Measurements from ENCODE around the gene FOXO6. TPM values are rescaled to one million over a fixed set of nuclear protein-coding genes. Genes with fewer than 3 reads are reported as not detected.
A peak's percentile ranks its signal among the peaks of the same experiment; 100 is the strongest.

FOXO6 gene
- total and polyA plus RNA-seq, 12 donors: 0.22 to 7.0 (median 1.2) TPM; not detected in 1

- Histone ChIP-seq H3K9me3 (replicated peaks in 1 of 3) (peaks cover 0 to 4% (median 0%) of the 10 kb centered on the region in 3 donors), H3K4me1 (replicated peaks in 1 of 2) (no peaks in the 10 kb centered on the region), H3K4me3 (no peak overlapping the region), H3K27ac (no peak overlapping the region), H3K27me3 (no peaks in the 10 kb centered on the region), H3K36me3 (replicated peaks in 1 of 2) (no peaks in the 10 kb centered on the region)
- 76 to 88% (median 82%) methylated on average over 9 to 15 of the region's 15 CpGs for WGBS, 4 donors
- peak in 2 of 7 donors; percentile 11 to 41 for DNase-seq
- TF ChIP-seq, protein P1, sequence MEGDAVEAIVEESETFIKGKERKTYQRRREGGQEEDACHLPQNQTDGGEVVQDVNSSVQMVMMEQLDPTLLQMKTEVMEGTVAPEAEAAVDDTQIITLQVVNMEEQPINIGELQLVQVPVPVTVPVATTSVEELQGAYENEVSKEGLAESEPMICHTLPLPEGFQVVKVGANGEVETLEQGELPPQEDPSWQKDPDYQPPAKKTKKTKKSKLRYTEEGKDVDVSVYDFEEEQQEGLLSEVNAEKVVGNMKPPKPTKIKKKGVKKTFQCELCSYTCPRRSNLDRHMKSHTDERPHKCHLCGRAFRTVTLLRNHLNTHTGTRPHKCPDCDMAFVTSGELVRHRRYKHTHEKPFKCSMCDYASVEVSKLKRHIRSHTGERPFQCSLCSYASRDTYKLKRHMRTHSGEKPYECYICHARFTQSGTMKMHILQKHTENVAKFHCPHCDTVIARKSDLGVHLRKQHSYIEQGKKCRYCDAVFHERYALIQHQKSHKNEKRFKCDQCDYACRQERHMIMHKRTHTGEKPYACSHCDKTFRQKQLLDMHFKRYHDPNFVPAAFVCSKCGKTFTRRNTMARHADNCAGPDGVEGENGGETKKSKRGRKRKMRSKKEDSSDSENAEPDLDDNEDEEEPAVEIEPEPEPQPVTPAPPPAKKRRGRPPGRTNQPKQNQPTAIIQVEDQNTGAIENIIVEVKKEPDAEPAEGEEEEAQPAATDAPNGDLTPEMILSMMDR (IDR thresholded peaks at IDR 0.05): no peak
- no peak for TF ChIP-seq POLR2A (IDR thresholded peaks at IDR 0.05)
- intact Hi-C loops (cut with DNase I): no loop called here
Observed at GRCh38 chr1:41341772-41342562, 19.3 kb upstream of the FOXO6 start.

- peak in 2 of 7 donors; percentile 4 to 35 for DNase-seq
- Histone ChIP-seq H3K4me3 (no peak overlapping the region), H3K27me3 (no peaks in the 10 kb centered on the region), H3K4me1 (replicated peaks in 1 of 2) (no peaks in the 10 kb centered on the region), H3K27ac (no peak overlapping the region), H3K36me3 (replicated peaks in 1 of 2) (no peaks in the 10 kb centered on the region), H3K9me3 (replicated peaks in 1 of 3) (peaks cover 0 to 4% (median 0%) of the 10 kb centered on the region in 3 donors)
- 62 to 76% (median 70%) methylated on average over 5 of the region's 5 CpGs for WGBS, 4 donors
- TF ChIP-seq, protein P1 (IDR thresholded peaks at IDR 0.05): no peak
- no peak for TF ChIP-seq POLR2A (IDR thresholded peaks at IDR 0.05)
- intact Hi-C loops (cut with DNase I): no loop called here
Observed at GRCh38 chr1:41342774-41343355, 18.4 kb upstream of the FOXO6 start.

DNA sequence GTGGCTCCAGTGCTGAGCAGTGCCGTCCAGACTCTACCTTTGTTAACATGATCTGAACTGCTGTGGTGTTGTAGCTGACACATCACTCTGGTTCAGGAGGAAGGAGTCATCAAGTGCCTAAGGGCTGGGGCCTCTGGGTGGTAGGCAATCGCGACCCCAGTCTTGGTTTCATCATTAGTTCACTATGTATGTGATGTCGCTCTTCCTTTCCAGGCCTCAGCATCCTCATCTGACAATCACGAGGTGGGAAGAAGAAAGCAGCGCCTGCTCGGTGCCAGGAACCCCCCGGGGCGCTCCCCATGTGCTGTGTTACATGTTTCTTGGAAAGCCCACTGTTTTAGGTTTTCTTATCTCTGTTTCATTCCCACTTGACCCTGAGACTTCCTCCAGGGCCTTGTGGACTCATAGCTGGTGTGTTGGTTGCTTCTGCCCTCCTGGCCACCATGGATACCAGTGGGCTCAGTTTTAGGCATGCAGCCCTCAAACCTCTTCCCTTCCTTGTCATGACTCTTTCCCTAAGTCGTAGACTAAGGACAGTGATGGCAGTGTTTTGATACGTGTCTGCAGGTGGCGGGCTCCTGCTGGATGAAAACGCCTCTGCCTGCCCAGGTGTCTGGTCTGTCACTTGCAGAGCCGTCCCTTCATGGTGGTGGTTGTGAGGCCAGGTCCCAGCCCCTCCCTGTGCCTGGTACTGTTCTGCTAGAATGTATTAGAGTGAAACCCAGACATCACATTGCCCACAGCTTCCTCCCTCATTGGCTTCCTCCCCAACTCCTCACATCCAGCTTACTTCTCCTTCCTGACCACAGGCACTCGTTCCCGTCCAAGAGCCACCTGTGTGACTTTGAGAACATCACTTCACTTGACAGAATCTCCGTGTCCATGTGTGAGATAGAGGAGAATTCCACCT is 17.2 kb upstream of the FOXO6 start:
- DNase-seq: peak in 2 of 7 donors; percentile 7 to 28
- TF ChIP-seq, protein P1 (IDR thresholded peaks at IDR 0.05): no peak
- no peak for TF ChIP-seq POLR2A (IDR thresholded peaks at IDR 0.05)
- H3K27ac ChIP-seq: no peak overlapping the region
- H3K27me3 ChIP-seq: no peaks in the 10 kb centered on the region
- H3K36me3 ChIP-seq (replicated peaks in 1 of 2): no peaks in the 10 kb centered on the region
- intact Hi-C loops (cut with DNase I): no loop called here
- 76 to 85% (median 81%) methylated on average over 15 to 17 of the region's 17 CpGs for WGBS, 4 donors
- H3K9me3 ChIP-seq (replicated peaks in 1 of 3): no peaks in the 10 kb centered on the region
- no peaks in the 10 kb centered on the region for H3K4me1 ChIP-seq (replicated peaks in 1 of 2)
- no peak overlapping the region for H3K4me3 ChIP-seq

DNA sequence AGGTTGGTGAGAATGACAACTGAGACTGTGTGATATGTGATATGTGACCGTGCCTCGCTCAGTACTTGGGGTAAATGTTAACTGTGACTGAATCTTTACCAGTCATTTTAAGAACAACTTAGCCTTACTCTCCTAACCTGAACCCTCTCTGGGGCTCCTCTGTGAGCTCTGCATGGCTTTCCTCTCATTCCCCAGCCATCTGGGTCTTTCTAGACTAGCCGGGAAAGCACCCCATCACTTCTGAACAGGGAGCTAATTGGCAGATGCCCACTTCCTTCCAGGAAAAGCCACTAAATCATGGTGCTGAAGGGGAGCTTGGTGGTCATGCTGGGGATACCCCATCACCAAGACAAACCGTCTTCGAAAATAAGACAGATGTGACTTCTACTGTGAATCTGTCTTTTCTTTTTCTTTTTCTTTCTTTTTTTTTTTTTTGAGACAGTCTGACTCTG is 16.5 kb upstream of the FOXO6 start:
- Histone ChIP-seq H3K27ac (no peak overlapping the region), H3K4me3 (no peak overlapping the region), H3K27me3 (no peaks in the 10 kb centered on the region), H3K36me3 (replicated peaks in 1 of 2) (no peaks in the 10 kb centered on the region), H3K9me3 (replicated peaks in 1 of 3) (no peaks in the 10 kb centered on the region), H3K4me1 (replicated peaks in 1 of 2) (no peaks in the 10 kb centered on the region)
- TF ChIP-seq POLR2A (IDR thresholded peaks at IDR 0.05): no peak
- TF ChIP-seq, protein P1 (IDR thresholded peaks at IDR 0.05): no peak
- intact Hi-C loops (cut with DNase I): no loop called here
- DNase-seq: peak in 2 of 7 donors; percentile 4
- WGBS, 4 donors: 73 to 91% (median 84%) methylated on average over 5 of the region's 5 CpGs
